K562 (cell line): ENCODE results near the gene RNASET2. TPM values are rescaled to one million over a fixed set of nuclear protein-coding genes. Genes with fewer than 3 reads are reported as not detected.
"Not testable (repeated sequence)": the region's sequence is repeated elsewhere in the genome, so short reads cannot be mapped to it uniquely, and the experiment has no call there.

ENCODE experiments used
- ATAC-seq: fragments of 200-7000 bp; cut with Tn5 transposase; 3 replicates; pipeline ENCODE4 v1.9.1; 2020; ENCODE audit warnings: moderate library complexity
- BruUV-seq: library from RNA; stranded (reverse); fragments of 400-500 nt; replicated peaks from 2 replicates; lab custom pipeline; 2021; lab: Mats Ljungman, UMichigan
- CTCF ChIA-PET: fragments of 300-600 bp; formaldehyde crosslinking; extraction: SDS; loops from one replicate; lab custom pipeline; 2021; ENCODE audit warnings: low intra/inter-chr PET ratio; lab: Yijun Ruan, JAX
- POLR2A ChIA-PET: fragments of 300-600, 350-650 bp; sonication (Branson Sonifier 250); formaldehyde crosslinking; extraction: SDS; loops from one replicate; lab custom pipeline; 2021; ENCODE audit warnings: antibody characterized with exemption, inconsistent platforms; lab: Yijun Ruan, JAX
- DNase-seq, 4 experiments: peaks; one replicate each; pipeline versions ENCODE4 v3.0.0 to v3.0.0-alpha.2; 2011 to 2018; ENCODE audit warnings: low spot score in 3 of 4, mixed read lengths in 3 of 4; ENCODE audit errors: extremely low read depth in 1 of 4
- FAIRE-seq: peaks from 2 replicates; lab custom pipeline; 2011; peaks lifted over from hg19 to GRCh38; lab: Jason Lieb, UNC
- H2AFZ ChIP-seq: 2 replicates; pipeline ENCODE4 v1.6.0; 2011; ENCODE audit warnings: low read depth, low read length, control low read depth, inconsistent platforms
- H3K27ac ChIP-seq: fragments of 200-600 bp; 3 replicates; pipeline ENCODE4 v1.8.0; 2011; ENCODE audit warnings: low read depth, mild to moderate bottlenecking, control low read depth, inconsistent platforms, low read length, moderate library complexity, mixed read lengths; ENCODE audit errors: extremely low read depth
- H3K27me3 ChIP-seq, 2 experiments: fragments of 300-600 bp in 1 of 2; 2 replicates in 1 of 2; 3 replicates in 1 of 2; pipeline versions ENCODE4 v1.6.0 to v1.8.0; 2011; ENCODE audit warnings: inconsistent platforms in 2 of 2, low read length in 2 of 2, mild to moderate bottlenecking in 1 of 2, mixed read lengths in 1 of 2, moderate library complexity in 1 of 2; ENCODE audit not compliant: control insufficient read depth in 2 of 2, insufficient read depth in 2 of 2
- H3K36me3 ChIP-seq: fragments of 300-600 bp; 3 replicates; pipeline ENCODE4 v1.8.0; 2011; ENCODE audit warnings: mild to moderate bottlenecking, low read length, inconsistent platforms; ENCODE audit not compliant: control insufficient read depth, insufficient read depth
- H3K4me1 ChIP-seq, 2 experiments: fragments of 200-600 bp in 1 of 2; replicated peaks in 1 of 2; 2 replicates in 1 of 2; 3 replicates in 1 of 2; pipeline versions ENCODE4 v1.5.1 to v1.8.0; 2011; ENCODE audit warnings: inconsistent platforms in 2 of 2, low read length in 2 of 2, mild to moderate bottlenecking in 1 of 2, mixed read lengths in 1 of 2, moderate library complexity in 1 of 2; ENCODE audit not compliant: control insufficient read depth in 2 of 2, insufficient read depth in 2 of 2
- H3K4me2 ChIP-seq: 2 replicates; pipeline ENCODE4 v1.6.1; 2011; ENCODE audit warnings: low read length, control low read depth, inconsistent platforms, mixed read lengths; ENCODE audit not compliant: insufficient read depth
- H3K4me3 ChIP-seq: fragments of 200-600 bp; sonication (generic), shearing (Covaris generic); 2 replicates; pipeline ENCODE4 v1.5.1; 2016; ENCODE audit warnings: control low read depth, inconsistent platforms
- H3K79me2 ChIP-seq: fragments of 200-600 bp; 3 replicates; pipeline ENCODE4 v1.8.0; 2011; ENCODE audit warnings: low read length, inconsistent platforms; ENCODE audit not compliant: control insufficient read depth, insufficient read depth
- H3K9ac ChIP-seq, 2 experiments: 2 replicates each; pipeline versions ENCODE4 v1.6.0 to v1.6.1; 2011; ENCODE audit warnings: low read depth in 2 of 2, low read length in 2 of 2, control low read depth in 1 of 2, inconsistent platforms in 1 of 2, mild to moderate bottlenecking in 1 of 2, mixed read lengths in 1 of 2; ENCODE audit not compliant: insufficient read depth in 1 of 2
- H3K9me1 ChIP-seq: one replicate; pipeline ENCODE4 v1.6.0; 2011; ENCODE audit warnings: inconsistent platforms, mild to moderate bottlenecking, low read length, moderate library complexity; ENCODE audit not compliant: control insufficient read depth, insufficient read depth
- H3K9me3 ChIP-seq: replicated peaks from 2 replicates; pipeline ENCODE4 v1.5.1; 2011; ENCODE audit warnings: low read depth, low read length, inconsistent platforms; ENCODE audit not compliant: control insufficient read depth, insufficient read depth
- H4K20me1 ChIP-seq: replicated peaks from 2 replicates; pipeline ENCODE4 v1.6.1; 2011; ENCODE audit warnings: low read length, inconsistent platforms, mixed read lengths; ENCODE audit not compliant: control insufficient read depth, insufficient read depth
- ETS2 ChIP-seq: IDR thresholded peaks from 2 replicates; pipeline ENCODE4 v1.6.1; 2016; ENCODE audit warnings: borderline replicate concordance, missing genetic modification characterization, mild to moderate bottlenecking, moderate library complexity, missing compliant biosample characterization; ENCODE audit not compliant: poor library complexity, severe bottlenecking
- FOXJ3 ChIP-seq: sonication (generic); formaldehyde crosslinking; IDR thresholded peaks from 2 replicates; pipeline ENCODE4 v1.4.0; 2020; ENCODE audit warnings: mild to moderate bottlenecking, missing genetic modification reagents
- GATAD2A ChIP-seq: fragments of 450-650 bp; IDR thresholded peaks from 2 replicates; pipeline ENCODE4 v1.6.1; 2017
- LEF1 ChIP-seq: fragments of 450-650 bp; IDR thresholded peaks from 2 replicates; pipeline ENCODE4 v1.6.1; 2016; ENCODE audit warnings: mild to moderate bottlenecking
- MIER1 ChIP-seq: fragments of 450-650 bp; IDR thresholded peaks from 2 replicates; pipeline ENCODE4 v1.6.1; 2016; ENCODE audit warnings: antibody characterized with exemption, mild to moderate bottlenecking, low read depth
- NFIC ChIP-seq: fragments of 450-650 bp; IDR thresholded peaks from 2 replicates; pipeline ENCODE4 v1.6.1; 2017; ENCODE audit warnings: mild to moderate bottlenecking, inconsistent platforms
- PCBP2 ChIP-seq: fragments of 200-400 bp; formaldehyde crosslinking; IDR thresholded peaks from 2 replicates; pipeline ENCODE4 v1.6.1; 2018; ENCODE audit warnings: low read length, low read depth, mild to moderate bottlenecking, moderate library complexity; ENCODE audit not compliant: poor library complexity, severe bottlenecking
- RBM39 ChIP-seq: fragments of 200-400 bp; formaldehyde crosslinking; optimal IDR thresholded peaks from 2 replicates; pipeline ENCODE3; 2018; ENCODE audit warnings: low read depth, low read length
- SMAD2 ChIP-seq: fragments of 150-350 bp; IDR thresholded peaks from 2 replicates; pipeline ENCODE4 v1.6.1; 2014; ENCODE audit warnings: low read depth, mild to moderate bottlenecking, low read length
- USF2 ChIP-seq: sonication (generic); formaldehyde crosslinking; IDR thresholded peaks from 2 replicates; pipeline ENCODE4 v1.5.0; 2020; ENCODE audit warnings: missing genetic modification reagents
- XRCC5 ChIP-seq: fragments of 200-400 bp; formaldehyde crosslinking; IDR thresholded peaks from 2 replicates; pipeline ENCODE4 v1.6.1; 2017; ENCODE audit warnings: low read depth, mild to moderate bottlenecking, low read length
- ZKSCAN8 ChIP-seq: fragments of 200-800 bp; sonication (Bioruptor generic); IDR thresholded peaks from 2 replicates; pipeline ENCODE4 v1.6.1; 2016; ENCODE audit warnings: missing genetic modification characterization, missing compliant biosample characterization
- ZNF395 ChIP-seq: fragments of 200-800 bp; sonication (Bioruptor generic); IDR thresholded peaks from 2 replicates; pipeline ENCODE4 v1.6.1; 2017; ENCODE audit warnings: missing genetic modification characterization, missing compliant biosample characterization
- WGBS: fragments of 100-300 bp; shearing (Covaris generic); methylation state at CpG from one replicate; pipeline ENCODE4 v1.1.6; 2016; ENCODE audit warnings: low coverage, mixed read lengths; ENCODE audit not compliant: insufficient coverage; ENCODE audit errors: missing lambda C conversion rate; 5-methylcytosine and 5-hydroxymethylcytosine counted together
- in situ Hi-C: fragments of 300-500 bp; cut with MboI; formaldehyde crosslinking; loops from 4 replicates; pipeline ENCODE4 v1.15.0; 2018; ENCODE audit warnings: inconsistent platforms, mixed read lengths
- intact Hi-C: fragments of 100-400 bp; cut with micrococcal nuclease; formaldehyde crosslinking; loops from 2 replicates; pipeline ENCODE4 v1.14.2; 2022
- polyA plus RNA-seq, 8 experiments: library from polyadenylated mRNA; depleted of rRNA in 4 of 8; stranded (reverse) in 5 of 8; unstranded in 3 of 8; fragments of >200 nt; fragmentation: Nextera tagmentation in 2 of 8; fragmentation: Illumina TruSeq in 1 of 8; extraction: Ambion mirVana in 2 of 8; extraction: Trizol in 1 of 8; gene quantifications; 2 replicates each; pipeline versions ENCODE4 v1.2.1 to v1.2.3, GENCODE V29; 2011 to 2014; ENCODE audit warnings: inconsistent platforms in 1 of 8, missing spikeins in 1 of 8
- total RNA-seq, 7 experiments: library from RNA; depleted of rRNA in 6 of 7; stranded (reverse); fragments of >200 nt in 6 of 7; fragmentation: Illumina TruSeq in 2 of 7; extraction: Trizol in 2 of 7; gene quantifications; 2 replicates each; pipeline versions ENCODE4 v1.2.1 to v1.2.3, GENCODE V29; 2011 to 2021; ENCODE audit warnings: low replicate concordance in 1 of 7
- TF ChIP-seq, protein P1 (sequence below): fragments of 450-650 bp; IDR thresholded peaks from 2 replicates; pipeline ENCODE4 v1.6.1; 2016; ENCODE audit warnings: mild to moderate bottlenecking

The RNASET2 gene
- total and polyA plus RNA-seq, 9 of the 15 experiments (the other 6 are each of a cell fraction or from before 2014, with no cell fraction given): 7.4 to 141 (median 91.3) TPM

DNA sequence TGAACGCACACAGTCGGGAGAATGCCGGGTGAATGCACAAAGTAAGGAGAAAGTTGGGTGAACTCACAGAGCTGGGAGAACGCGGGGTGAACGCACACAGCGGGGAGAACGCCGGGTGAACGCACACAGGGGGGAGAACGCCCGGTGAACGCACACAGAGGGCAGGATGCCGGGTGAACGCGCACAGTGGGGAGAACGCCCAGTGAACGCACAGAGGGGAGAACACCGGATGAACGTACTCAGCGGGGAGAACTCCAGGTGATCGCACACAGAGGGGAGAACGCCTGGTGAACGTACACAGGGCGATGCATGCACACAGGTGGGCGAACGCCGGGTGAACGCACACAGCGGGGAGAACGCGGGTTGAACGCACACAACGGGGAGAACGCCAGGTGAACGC is 57.4 kb downstream of the RNASET2 start:
- FAIRE-seq: no peak
- H3K9ac ChIP-seq: no peak overlapping the region
- H3K27me3 ChIP-seq: peaks cover 2 to 30% of the 10 kb centered on the region in 2 experiments; a peak in 3 of 5 replicates
- intact Hi-C loops: no loop called here
- no peaks in the 10 kb centered on the region for H3K9me1 ChIP-seq
- H4K20me1 ChIP-seq: no peaks in the 10 kb centered on the region
- ChIA-PET POLR2A (no interaction called here), CTCF (no interaction called here)
- H3K9me3 ChIP-seq: peaks cover 3% of the 10 kb centered on the region; the same call in 1 of the 2 replicates
- no peaks in the 10 kb centered on the region for H3K79me2 ChIP-seq
- H3K4me1 ChIP-seq: peaks cover 0 to under 1% of the 10 kb centered on the region in 2 experiments; a peak in 2 of 5 replicates
- H3K4me2 ChIP-seq: no peak overlapping the region
- BruUV-seq: no TSS peak
- no peak overlapping the region for H2AFZ ChIP-seq
- WGBS: 63% methylated on average over 25 of the region's 36 CpGs
- TF ChIP-seq ETS2 (tag) (no peak), SMAD2 (no peak), LEF1 (no peak), GATAD2A (no peak), MIER1 (no peak), USF2 (CRISPR knock-in tag) (no peak), RBM39 (no peak), NFIC (no peak), PCBP2 (no peak), ZKSCAN8 (CRISPR knock-in tag) (no peak), FOXJ3 (CRISPR knock-in tag) (no peak), XRCC5 (no peak), ZNF395 (CRISPR knock-in tag) (no peak)
- TF ChIP-seq, protein P1, sequence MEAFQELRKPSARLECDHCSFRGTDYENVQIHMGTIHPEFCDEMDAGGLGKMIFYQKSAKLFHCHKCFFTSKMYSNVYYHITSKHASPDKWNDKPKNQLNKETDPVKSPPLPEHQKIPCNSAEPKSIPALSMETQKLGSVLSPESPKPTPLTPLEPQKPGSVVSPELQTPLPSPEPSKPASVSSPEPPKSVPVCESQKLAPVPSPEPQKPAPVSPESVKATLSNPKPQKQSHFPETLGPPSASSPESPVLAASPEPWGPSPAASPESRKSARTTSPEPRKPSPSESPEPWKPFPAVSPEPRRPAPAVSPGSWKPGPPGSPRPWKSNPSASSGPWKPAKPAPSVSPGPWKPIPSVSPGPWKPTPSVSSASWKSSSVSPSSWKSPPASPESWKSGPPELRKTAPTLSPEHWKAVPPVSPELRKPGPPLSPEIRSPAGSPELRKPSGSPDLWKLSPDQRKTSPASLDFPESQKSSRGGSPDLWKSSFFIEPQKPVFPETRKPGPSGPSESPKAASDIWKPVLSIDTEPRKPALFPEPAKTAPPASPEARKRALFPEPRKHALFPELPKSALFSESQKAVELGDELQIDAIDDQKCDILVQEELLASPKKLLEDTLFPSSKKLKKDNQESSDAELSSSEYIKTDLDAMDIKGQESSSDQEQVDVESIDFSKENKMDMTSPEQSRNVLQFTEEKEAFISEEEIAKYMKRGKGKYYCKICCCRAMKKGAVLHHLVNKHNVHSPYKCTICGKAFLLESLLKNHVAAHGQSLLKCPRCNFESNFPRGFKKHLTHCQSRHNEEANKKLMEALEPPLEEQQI: no peak
- TF ChIP-seq, all 486 proteins: peak for 0
- Histone ChIP-seq H3K36me3 (no peaks in the 10 kb centered on the region), H3K4me3 (no peak overlapping the region), H3K27ac (no peak overlapping the region)
- ATAC-seq: no peak
- in situ Hi-C loops: no loop called here
- no peak for DNase-seq

- H3K9ac ChIP-seq, intact Hi-C loops, H3K79me2 ChIP-seq, ATAC-seq, H3K27ac ChIP-seq, H2AFZ ChIP-seq, H3K4me3 ChIP-seq, FAIRE-seq, in situ Hi-C loops, CTCF ChIA-PET, H4K20me1 ChIP-seq, DNase-seq, POLR2A ChIA-PET, H3K4me2 ChIP-seq, H3K9me3 ChIP-seq, H3K9me1 ChIP-seq, H3K36me3 ChIP-seq, H3K4me1 ChIP-seq, BruUV-seq, H3K27me3 ChIP-seq: not testable (repeated sequence)
- WGBS: 13% methylated on average over 7 of the region's 7 CpGs
Measured at GRCh38 chr6:166894614-166895013, 61.7 kb downstream of the RNASET2 start.
